Neutrophil (primary cell): ENCODE results near the gene TAAR2.
"Not testable (repeated sequence)": the region's sequence is repeated elsewhere in the genome, so short reads cannot be mapped to it uniquely, and the experiment has no call there.

Experiments
- H3K27ac ChIP-seq: fragments of 200-600 bp; sonication (generic); 2 replicates; pipeline ENCODE4 v1.5.1; 2016; ENCODE audit warnings: mild to moderate bottlenecking, moderate library complexity
- H3K27me3 ChIP-seq: fragments of 200-600 bp; sonication (generic); 2 replicates; pipeline ENCODE4 v1.6.0; 2016; ENCODE audit warnings: mild to moderate bottlenecking
- H3K36me3 ChIP-seq: fragments of 200-600 bp; sonication (generic); 2 replicates; pipeline ENCODE4 v1.5.1; 2017
- H3K4me1 ChIP-seq, 2 experiments: fragments of 200-600 bp in 1 of 2; sonication (generic) in 1 of 2; 1 replicate in 1 of 2; 2 replicates in 1 of 2; pipeline versions ENCODE4 v1.5.1 to v1.6.1; 2013 to 2016; ENCODE audit warnings: low read depth in 1 of 2, low read length in 1 of 2, mild to moderate bottlenecking in 1 of 2, moderate library complexity in 1 of 2; ENCODE audit not compliant: control insufficient read depth in 1 of 2, insufficient read depth in 1 of 2
- H3K4me3 ChIP-seq, 2 experiments: fragments of 200-600 bp in 1 of 2; sonication (generic) in 1 of 2; 1 replicate in 1 of 2; 2 replicates in 1 of 2; pipeline ENCODE4 v1.5.1; 2013 to 2016; ENCODE audit warnings: low read depth in 1 of 2, low read length in 1 of 2, mild to moderate bottlenecking in 1 of 2, moderate library complexity in 1 of 2
- H3K9me3 ChIP-seq: fragments of 200-600 bp; sonication (generic); 2 replicates; pipeline ENCODE4 v1.5.1; 2016
- CTCF ChIP-seq: fragments of 200-600 bp; sonication (generic); IDR thresholded peaks from 2 replicates; pipeline ENCODE4 v1.5.1; 2016; ENCODE audit warnings: antibody characterized with exemption

Gene TAAR2

GRCh38 chr6:132612449-132613108 lies 11.5 kb downstream of the TAAR2 start:
- TF ChIP-seq CTCF = no peak
- Histone ChIP-seq H3K36me3 (no peaks in the 10 kb centered on the region), H3K9me3 (no peaks in the 10 kb centered on the region), H3K4me3 (no peak overlapping the region), H3K27ac (no peak overlapping the region), H3K27me3 (peaks cover 4% of the 10 kb centered on the region), H3K4me1 (no peaks in the 10 kb centered on the region)

- no peak for TF ChIP-seq CTCF
- no peaks in the 10 kb centered on the region for H3K36me3 ChIP-seq
- H3K27ac ChIP-seq = no peak overlapping the region
- no peaks in the 10 kb centered on the region for H3K9me3 ChIP-seq
- no peak overlapping the region for H3K4me3 ChIP-seq
- H3K27me3 ChIP-seq = peaks cover 4% of the 10 kb centered on the region
- no peaks in the 10 kb centered on the region for H3K4me1 ChIP-seq
These were observed 12.5 kb downstream of the TAAR2 start for GRCh38 chr6:132611616-132612015.

GRCh38 chr6:132607544-132608233 lies 16.4 kb downstream of the TAAR2 start:
- Histone ChIP-seq H3K27me3 (no peaks in the 10 kb centered on the region), H3K4me3 (no peak overlapping the region), H3K36me3 (no peaks in the 10 kb centered on the region), H3K27ac (no peak overlapping the region), H3K4me1 (no peaks in the 10 kb centered on the region), H3K9me3 (no peaks in the 10 kb centered on the region)
- no peak for TF ChIP-seq CTCF

- no peaks in the 10 kb centered on the region for H3K36me3 ChIP-seq
- H3K9me3 ChIP-seq = no peaks in the 10 kb centered on the region
- no peak for TF ChIP-seq CTCF
- H3K27ac ChIP-seq = no peak overlapping the region
- H3K27me3 ChIP-seq = no peaks in the 10 kb centered on the region
- no peaks in the 10 kb centered on the region for H3K4me1 ChIP-seq
- H3K4me3 ChIP-seq = no peak overlapping the region
These were observed 19.4 kb downstream of the TAAR2 start for GRCh38 chr6:132604635-132605152.

GRCh38 chr6:132600900-132601299 lies 23.2 kb downstream of the TAAR2 start:
- H3K36me3 ChIP-seq, H3K4me3 ChIP-seq, H3K27ac ChIP-seq, H3K4me1 ChIP-seq, H3K9me3 ChIP-seq: not testable (repeated sequence)
- peaks cover 27% of the 10 kb centered on the region for H3K27me3 ChIP-seq

GRCh38 chr6:132598473-132598872 lies 25.6 kb downstream of the TAAR2 start:
- no peak for TF ChIP-seq CTCF
- H3K9me3 ChIP-seq = no peaks in the 10 kb centered on the region
- no peak overlapping the region for H3K4me3 ChIP-seq
- H3K27ac ChIP-seq = no peak overlapping the region
- H3K36me3 ChIP-seq = no peaks in the 10 kb centered on the region
- H3K4me1 ChIP-seq = peaks cover under 1 to 3% of the 10 kb centered on the region in 2 experiments
- H3K27me3 ChIP-seq = peaks cover 31% of the 10 kb centered on the region
